Hippocampal formation (tissue), 2 donors: Measurements from ENCODE around the gene RAVER1.
"Not testable (repeated sequence)": the region's sequence is repeated elsewhere in the genome, so short reads cannot be mapped to it uniquely, and the experiment has no call there.

Source experiments
- DNase-seq, 2 donors: peaks; one replicate each; lab custom pipeline; 2025; lab: John Stamatoyannopoulos, UW

RAVER1 gene

DNA sequence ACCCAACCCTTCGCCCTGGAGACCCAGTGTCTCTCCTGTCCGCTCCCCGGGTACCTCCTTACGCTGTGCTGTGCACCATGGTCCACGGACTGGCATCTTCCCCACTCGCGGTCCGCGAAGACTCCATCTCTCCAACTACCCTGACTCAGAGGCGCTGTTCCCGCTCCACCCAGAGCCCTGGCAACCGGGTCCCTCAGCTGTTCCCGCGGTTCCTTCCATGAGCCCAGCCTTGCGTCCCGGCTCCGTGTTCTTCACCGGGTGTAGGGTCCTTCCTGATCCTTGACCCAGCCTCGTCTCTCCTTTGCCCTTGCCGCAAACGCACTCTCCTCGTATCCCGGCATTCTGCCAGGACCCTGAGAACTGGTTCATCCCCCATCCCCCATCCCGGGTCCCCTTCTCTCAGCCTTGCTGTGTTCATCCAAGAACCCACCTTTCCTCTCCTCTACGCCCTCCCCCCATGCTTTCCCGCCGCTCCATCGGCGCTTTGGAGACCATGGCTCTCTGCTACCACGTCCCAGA lies 42.9 kb downstream of the RAVER1 start:
- no peak for DNase-seq

DNA sequence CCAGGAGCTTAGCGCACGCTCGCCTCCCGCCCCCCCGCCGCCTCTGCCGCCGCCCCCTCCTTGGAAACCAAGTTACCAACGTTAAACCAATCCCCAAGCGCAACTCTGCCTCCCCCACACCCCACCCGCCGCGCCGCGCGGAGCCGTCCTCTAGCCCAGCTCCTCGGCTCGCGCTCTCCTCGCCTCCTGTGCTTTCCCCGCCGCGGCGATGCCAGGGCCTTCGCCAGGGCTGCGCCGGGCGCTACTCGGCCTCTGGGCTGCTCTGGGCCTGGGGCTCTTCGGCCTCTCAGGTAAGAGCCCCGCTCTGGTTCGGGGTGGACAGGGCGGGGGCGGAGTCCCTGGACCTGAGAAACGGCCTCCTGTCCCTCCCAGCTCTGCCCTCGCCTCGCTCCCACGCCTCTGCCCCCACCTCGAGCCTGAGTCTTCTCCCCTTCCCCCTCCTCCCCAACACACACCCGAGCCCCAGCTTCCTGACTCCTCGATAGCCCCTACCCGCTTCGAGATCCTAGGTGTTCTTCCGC lies 43.4 kb downstream of the RAVER1 start, which contains the start of gene ICAM5:
TSS of gene ICAM5 (plus strand) at position 117 of the 521 bp plus-strand sequence. CDS start at position 209, 92 bp downstream.
- DNase-seq = no peak

DNA sequence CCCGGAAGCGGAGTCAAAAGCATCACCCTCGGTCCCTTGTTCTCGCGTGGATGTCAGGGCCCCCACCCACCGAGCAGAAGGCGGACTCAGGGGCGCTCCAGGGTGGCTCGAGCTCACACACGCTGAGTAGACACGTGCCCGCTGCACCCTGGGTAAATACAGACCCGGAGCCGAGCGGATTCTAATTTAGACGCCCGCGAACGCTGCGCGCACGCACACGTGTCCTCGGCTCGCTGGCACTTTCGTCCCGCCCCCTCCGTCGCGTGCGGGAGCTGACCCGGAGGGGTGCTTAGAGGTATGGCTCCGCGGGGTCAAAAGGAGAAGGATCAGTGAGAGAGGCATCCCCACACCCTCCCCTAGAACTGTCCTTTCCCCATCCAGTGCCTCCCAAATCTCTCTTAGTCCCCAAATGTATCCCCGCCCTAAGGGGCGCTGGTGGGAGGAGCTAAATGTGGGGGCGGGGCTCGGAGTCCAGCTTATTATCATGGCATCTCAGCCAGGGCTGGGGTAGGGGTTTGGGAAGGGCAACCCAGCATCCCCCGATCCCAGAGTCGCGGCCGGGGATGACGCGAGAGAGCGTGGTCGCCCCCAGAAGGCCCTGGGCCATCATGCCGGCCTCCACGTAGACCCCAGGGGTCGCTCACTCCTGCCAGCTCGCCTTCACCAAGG lies 44.0 kb downstream of the RAVER1 start:
- DNase-seq = peak in 1 of 2 donors; percentile 19

DNA sequence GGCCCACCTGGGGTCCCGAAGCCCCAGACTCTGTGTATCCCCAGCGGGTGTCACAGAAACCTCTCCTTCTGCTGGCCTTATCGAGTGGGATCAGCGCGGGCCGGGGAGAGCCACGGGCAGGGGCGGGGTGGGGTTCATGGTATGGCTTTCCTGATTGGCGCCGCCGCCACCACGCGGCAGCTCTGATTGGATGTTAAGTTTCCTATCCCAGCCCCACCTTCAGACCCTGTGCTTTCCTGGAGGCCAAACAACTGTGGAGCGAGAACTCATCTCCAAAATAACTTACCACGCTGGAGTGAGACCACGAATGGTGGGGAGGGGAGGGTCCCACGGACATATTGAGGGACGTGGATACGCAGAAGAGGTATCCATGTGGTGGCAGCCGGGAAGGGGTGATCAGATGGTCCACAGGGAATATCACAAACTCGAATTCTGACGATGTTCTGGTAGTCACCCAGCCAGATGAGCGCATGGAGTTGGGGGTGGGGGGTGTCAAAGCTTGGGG lies 44.6 kb downstream of the RAVER1 start:
- DNase-seq = no peak

DNA sequence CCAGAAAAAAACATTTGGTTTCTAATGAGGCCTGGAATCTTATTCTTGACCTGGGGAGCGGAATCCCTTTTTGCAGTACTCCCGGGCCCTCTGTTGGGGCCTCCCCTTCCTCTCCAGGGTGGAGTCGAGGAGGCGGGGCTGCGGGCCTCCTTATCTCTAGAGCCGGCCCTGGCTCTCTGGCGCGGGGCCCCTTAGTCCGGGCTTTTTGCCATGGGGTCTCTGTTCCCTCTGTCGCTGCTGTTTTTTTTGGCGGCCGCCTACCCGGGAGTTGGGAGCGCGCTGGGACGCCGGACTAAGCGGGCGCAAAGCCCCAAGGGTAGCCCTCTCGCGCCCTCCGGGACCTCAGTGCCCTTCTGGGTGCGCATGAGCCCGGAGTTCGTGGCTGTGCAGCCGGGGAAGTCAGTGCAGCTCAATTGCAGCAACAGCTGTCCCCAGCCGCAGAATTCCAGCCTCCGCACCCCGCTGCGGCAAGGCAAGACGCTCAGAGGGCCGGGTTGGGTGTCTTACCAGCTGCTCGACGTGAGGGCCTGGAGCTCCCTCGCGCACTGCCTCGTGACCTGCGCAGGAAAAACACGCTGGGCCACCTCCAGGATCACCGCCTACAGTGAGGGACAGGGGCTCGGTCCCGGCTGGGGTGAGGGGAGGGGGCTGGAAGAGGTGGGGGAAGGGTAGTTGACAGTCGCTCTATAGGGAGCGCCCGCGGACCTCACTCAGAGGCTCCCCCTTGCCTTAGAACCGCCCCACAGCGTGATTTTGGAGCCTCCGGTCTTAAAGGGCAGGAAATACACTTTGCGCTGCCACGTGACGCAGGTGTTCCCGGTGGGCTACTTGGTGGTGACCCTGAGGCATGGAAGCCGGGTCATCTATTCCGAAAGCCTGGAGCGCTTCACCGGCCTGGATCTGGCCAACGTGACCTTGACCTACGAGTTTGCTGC lies 46.3 kb downstream of the RAVER1 start, which contains the start of gene ICAM4:
TSS of gene ICAM4 (plus strand) at position 153 of the 935 bp plus-strand sequence. CDS start at position 211, 58 bp downstream.
- no peak for DNase-seq

DNA sequence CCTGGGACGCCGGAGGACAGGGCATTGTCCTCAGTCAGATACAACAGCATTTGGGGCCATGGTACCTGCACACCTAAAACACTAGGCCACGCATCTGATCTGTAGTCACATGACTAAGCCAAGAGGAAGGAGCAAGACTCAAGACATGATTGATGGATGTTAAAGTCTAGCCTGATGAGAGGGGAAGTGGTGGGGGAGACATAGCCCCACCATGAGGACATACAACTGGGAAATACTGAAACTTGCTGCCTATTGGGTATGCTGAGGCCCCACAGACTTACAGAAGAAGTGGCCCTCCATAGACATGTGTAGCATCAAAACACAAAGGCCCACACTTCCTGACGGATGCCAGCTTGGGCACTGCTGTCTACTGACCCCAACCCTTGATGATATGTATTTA lies 47.9 kb downstream of the RAVER1 start:
- no peak for DNase-seq

DNA sequence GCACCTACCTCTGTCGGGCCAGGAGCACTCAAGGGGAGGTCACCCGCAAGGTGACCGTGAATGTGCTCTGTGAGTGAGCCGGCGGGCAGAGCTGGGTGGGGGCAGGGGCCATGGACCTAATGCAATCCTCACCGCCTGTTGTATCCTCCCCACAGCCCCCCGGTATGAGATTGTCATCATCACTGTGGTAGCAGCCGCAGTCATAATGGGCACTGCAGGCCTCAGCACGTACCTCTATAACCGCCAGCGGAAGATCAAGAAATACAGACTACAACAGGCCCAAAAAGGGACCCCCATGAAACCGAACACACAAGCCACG lies 48.4 kb downstream of the RAVER1 start:
- no peak for DNase-seq

DNA sequence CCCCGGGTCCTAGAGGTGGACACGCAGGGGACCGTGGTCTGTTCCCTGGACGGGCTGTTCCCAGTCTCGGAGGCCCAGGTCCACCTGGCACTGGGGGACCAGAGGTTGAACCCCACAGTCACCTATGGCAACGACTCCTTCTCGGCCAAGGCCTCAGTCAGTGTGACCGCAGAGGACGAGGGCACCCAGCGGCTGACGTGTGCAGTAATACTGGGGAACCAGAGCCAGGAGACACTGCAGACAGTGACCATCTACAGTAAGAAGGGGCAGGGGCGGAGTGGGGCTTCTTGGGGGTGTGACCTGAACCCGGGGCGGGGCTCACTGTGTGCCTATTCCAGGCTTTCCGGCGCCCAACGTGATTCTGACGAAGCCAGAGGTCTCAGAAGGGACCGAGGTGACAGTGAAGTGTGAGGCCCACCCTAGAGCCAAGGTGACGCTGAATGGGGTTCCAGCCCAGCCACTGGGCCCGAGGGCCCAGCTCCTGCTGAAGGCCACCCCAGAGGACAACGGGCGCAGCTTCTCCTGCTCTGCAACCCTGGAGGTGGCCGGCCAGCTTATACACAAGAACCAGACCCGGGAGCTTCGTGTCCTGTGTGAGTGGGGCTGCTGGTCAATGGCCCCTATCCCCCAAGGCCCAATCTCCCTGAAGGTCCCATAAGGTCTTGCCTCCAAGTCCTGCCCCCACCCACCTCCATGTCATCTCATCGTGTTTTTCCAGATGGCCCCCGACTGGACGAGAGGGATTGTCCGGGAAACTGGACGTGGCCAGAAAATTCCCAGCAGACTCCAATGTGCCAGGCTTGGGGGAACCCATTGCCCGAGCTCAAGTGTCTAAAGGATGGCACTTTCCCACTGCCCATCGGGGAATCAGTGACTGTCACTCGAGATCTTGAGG lies 49.0 kb downstream of the RAVER1 start:
- DNase-seq = no peak

DNA sequence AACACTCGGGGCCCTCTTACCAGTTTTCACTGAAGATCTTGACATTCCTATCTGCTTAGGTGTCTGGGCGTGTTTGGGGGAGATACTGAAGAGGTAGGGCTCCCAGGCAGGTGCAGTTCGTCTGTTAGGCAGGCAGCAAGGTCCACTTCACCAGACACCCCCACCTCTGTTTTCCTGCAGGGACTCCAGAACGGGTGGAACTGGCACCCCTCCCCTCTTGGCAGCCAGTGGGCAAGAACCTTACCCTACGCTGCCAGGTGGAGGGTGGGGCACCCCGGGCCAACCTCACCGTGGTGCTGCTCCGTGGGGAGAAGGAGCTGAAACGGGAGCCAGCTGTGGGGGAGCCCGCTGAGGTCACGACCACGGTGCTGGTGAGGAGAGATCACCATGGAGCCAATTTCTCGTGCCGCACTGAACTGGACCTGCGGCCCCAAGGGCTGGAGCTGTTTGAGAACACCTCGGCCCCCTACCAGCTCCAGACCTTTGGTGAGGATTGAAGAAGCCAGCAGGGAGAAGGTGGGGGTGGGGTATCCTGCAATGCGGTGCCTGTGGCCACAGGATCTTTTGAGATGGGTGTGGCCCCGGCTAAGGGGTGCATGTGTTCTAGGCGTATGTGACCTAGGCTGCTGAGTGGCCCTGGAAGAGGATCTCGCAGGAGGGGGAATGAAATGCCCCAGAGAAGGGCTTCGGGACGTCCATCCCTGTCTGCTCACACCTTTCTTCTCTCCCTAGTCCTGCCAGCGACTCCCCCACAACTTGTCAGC lies 49.8 kb downstream of the RAVER1 start:
- DNase-seq = no peak

DNA sequence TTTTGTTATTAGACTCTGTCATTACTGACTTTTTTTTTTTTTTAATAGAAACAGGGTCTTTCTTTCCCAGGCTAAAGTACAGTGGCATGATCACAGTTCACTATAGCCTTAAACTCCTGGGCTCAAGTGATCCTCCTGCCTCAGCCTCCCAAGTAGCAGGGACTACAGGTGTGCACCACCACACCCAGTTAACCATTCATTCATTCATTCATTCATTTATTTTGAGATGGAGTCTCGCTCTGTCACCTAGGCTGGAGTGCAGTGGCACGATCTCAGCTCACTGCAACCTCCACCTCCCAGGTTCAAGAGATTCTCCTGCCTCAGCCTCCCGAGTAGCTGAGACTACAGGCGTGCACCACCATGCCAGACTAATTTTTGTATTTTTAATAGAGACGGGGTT lies 51.3 kb downstream of the RAVER1 start:
- DNase-seq = not testable (repeated sequence)

DNA sequence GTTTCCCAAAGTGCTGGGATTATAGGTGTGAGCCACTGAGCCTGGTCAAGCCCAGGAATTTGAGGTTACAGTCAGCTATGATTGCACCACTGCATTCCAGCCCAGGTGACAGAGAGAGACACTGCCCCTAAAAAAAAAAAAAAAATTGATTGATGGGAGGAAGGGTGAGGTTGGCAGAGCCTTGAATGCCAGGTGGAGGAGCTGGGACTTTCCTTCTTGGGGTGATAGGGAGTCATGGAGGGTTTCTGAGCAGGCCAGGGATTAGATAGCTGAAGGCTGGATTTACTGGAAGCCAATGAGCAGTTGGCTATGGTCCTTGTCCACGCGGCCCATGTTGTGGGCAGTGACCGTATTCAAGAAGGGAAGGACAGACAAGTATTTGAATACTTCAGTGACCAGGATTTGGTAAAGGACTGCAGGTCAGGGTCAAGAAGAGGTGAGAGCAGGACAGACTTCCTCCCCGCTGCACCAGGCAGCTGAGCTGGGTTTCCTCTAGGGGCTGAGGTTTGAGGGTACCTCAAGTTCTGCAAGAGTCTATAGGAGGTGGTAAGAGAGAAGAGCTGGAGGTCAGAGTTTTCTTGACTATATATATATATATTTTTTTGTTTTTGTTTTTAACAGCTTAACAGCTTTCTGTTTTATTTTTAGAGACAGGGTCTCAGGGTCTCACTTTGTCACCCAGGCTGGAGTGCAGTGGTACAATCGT lies 53.4 kb downstream of the RAVER1 start:
- no peak for DNase-seq

DNA sequence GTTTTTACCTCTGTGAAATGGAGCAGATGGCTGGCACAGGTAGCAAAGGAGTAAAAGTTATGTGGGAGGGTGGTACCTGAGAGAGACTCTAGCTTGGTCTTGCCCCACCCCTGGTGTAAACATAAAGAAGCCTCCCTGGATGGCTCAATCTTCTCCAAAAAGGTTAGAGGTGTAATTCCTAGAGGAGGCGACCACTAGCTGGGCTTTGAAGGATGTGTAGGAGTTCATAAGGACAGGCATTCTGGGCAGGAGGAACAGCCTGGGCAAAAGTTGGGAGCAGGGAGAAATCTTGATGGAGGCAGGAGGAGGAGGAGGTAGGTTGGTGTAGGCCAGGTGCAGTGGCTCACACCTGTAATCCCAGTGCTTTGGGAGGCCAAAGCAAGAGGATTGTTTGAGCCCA lies 54.4 kb downstream of the RAVER1 start:
- no peak for DNase-seq

DNA sequence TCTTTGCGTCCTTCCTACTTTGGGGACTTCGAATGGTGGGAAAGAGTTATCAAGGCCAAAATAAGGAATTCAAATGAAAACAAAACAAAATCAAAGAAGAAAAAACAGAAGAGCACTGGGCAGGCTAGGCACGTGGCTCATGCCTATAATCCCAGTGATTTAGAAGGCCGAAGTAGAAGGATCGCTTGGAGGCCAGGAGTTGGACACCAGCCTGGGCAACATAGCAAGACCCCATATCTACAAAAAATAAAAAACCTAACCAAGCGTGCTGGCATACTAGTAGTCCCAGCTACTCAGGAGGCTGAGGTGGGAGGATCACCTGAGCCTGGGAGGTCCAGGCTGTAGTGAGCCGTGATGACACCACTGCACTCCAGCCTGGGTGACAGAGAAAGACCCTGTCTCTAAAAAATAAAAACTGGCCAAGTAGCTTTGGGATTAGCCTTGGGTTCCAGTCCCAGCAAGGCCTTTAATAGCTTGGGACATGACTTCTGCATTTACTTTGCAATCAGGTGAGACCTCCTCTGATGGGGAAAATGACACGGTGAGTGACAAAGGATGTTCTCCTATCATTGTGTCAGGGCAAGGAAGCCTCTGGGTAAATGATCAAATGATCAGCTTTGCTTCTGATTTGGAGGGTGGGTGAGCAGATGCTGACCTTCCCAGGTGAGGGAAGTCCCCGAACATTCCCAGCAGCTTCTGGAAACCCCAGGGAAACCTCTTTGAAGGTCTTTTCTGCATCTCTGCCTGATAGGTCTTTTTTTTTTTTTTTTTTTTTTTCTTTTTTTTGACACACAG lies 55.3 kb downstream of the RAVER1 start:
- DNase-seq = no peak

DNA sequence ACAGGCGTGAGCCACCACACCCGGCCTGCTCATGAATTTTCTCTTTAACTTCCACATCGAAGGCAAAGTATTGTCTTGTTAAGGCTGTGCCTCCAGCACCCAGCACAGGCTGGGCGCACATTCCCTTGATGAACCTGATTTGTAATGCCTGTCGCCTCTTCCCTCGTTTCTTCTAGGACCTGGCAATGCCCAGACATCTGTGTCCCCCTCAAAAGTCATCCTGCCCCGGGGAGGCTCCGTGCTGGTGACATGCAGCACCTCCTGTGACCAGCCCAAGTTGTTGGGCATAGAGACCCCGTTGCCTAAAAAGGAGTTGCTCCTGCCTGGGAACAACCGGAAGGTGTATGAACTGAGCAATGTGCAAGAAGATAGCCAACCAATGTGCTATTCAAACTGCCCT lies 58.7 kb downstream of the RAVER1 start:
- DNase-seq = no peak

DNA sequence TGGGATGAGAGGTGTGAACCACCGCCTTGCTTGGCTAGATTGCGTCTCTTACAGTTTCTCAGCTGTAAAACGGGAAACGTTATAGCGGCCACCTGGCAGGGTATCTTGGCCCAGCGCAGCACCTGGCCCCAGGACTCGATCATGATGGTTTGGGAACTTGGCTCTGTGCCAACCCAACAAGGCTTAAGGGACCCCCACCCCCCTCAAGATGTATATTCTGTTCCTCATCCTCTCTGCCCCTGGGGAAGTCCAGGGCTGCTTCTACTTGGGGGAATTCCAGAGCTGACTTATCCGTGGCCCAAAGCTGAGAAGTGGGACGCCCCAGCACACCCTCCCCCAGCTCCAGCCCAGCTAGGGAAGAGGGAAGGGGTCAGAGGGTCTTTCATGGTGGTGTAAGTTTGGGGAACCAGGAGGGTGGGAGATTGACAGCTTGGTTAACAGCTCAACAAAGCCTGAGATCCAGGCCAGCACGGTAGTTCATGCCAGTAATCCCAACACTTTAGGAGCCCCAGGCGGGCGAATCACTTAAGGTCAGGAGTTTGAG lies 61.7 kb downstream of the RAVER1 start:
- DNase-seq = no peak

DNA sequence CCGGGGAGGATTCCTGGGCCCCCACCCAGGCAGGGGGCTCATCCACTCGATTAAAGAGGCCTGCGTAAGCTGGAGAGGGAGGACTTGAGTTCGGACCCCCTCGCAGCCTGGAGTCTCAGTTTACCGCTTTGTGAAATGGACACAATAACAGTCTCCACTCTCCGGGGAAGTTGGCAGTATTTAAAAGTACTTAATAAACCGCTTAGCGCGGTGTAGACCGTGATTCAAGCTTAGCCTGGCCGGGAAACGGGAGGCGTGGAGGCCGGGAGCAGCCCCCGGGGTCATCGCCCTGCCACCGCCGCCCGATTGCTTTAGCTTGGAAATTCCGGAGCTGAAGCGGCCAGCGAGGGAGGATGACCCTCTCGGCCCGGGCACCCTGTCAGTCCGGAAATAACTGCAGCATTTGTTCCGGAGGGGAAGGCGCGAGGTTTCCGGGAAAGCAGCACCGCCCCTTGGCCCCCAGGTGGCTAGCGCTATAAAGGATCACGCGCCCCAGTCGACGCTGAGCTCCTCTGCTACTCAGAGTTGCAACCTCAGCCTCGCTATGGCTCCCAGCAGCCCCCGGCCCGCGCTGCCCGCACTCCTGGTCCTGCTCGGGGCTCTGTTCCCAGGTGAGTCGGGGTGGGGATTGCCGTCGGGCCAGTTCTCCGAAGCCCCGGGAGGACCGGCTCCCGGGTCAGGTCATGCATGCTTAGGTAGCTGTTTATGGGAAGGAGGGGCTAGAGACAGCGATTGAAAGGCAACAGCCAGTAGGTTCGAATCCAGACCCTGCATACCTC lies 62.5 kb downstream of the RAVER1 start, which contains the start of gene ICAM1:
TSS of gene ICAM1 (plus strand) at position 505 of the 779 bp plus-strand sequence. CDS start at position 545, 40 bp downstream.
- peak in 1 of 2 donors; percentile 47 for DNase-seq

DNA sequence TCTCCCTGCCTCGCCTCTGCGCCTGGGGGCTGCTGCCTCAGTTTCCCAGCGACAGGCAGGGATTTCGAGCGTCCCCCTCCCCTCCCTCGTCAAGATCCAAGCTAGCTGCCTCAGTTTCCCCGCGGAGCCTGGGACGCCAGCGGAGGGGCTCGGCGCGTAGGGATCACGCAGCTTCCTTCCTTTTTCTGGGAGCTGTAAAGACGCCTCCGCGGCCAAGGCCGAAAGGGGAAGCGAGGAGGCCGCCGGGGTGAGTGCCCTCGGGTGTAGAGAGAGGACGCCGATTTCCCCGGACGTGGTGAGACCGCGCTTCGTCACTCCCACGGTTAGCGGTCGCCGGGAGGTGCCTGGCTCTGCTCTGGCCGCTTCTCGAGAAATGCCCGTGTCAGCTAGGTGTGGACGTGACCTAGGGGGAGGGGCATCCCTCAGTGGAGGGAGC lies 63.1 kb downstream of the RAVER1 start:
- DNase-seq = peak in 1 of 2 donors; percentile 12
